AG04449 (cell line): ENCODE measurements around the gene PSMD2.

ENCODE experiments used
- CTCF ChIA-PET: fragments of 350-600 bp; formaldehyde crosslinking; extraction: SDS; loops from one replicate; lab custom pipeline; 2021; ENCODE audit warnings: antibody characterized with exemption; lab: Yijun Ruan, JAX
- POLR2A ChIA-PET: fragments of 400-600, 350-600 bp; formaldehyde crosslinking; extraction: SDS; loops from one replicate; lab custom pipeline; 2020; ENCODE audit warnings: antibody characterized with exemption, inconsistent platforms; lab: Yijun Ruan, JAX
- DNase-seq: peaks from one replicate; pipeline ENCODE4 v3.0.0-alpha.2; 2010; ENCODE audit warnings: low read depth, low spot score
- H3K4me3 ChIP-seq: 2 replicates; pipeline ENCODE4 v1.5.1; 2011; ENCODE audit warnings: low read depth, mild to moderate bottlenecking, control low read depth, low read length
- CTCF ChIP-seq: IDR thresholded peaks from one replicate; pipeline ENCODE4 v1.5.1; 2011; ENCODE audit warnings: mild to moderate bottlenecking, moderate library complexity, low read length, control low read depth, inconsistent platforms; ENCODE audit not compliant: insufficient read depth; ENCODE audit errors: missing control alignments

Gene PSMD2

GRCh38 chr3:184358124-184358767, 59.2 kb downstream of the PSMD2 start:
- H3K4me3 ChIP-seq, result no peak overlapping the region
- POLR2A ChIA-PET, result no interaction called here
- CTCF ChIA-PET, result interaction anchor here (2.7 to 3.9 kb wide), 3 partner anchors 10 to 156 kb away, joined by 9 to 20 read pairs (median 17); no protein-coding TSS in a partner anchor
- DNase-seq, result no peak
- TF ChIP-seq CTCF, result no peak
